Body of pancreas (tissue), 4 donors: ENCODE data around the gene TEAD1. TPM values are rescaled to one million over a fixed set of nuclear protein-coding genes. Genes with fewer than 3 reads are reported as not detected.

Source experiments
- ATAC-seq: fragments of 150-250 bp; one replicate; pipeline ENCODE4 v1.9.1; 2016
- DNase-seq, 4 donors: peaks; one replicate each; pipeline ENCODE4 v3.0.0-alpha.2; 2019
- H3K27ac ChIP-seq, 4 donors: fragments of 200-600 bp; sonication (generic); 1 replicate in 3 of 4; 2 replicates in 1 of 4; pipeline versions ENCODE4 v1.5.1 to v1.6.1; 2016 to 2019; ENCODE audit warnings: mild to moderate bottlenecking in 1 of 4, mixed read lengths in 1 of 4, moderate library complexity in 1 of 4
- H3K27me3 ChIP-seq, 2 donors: fragments of 200-600 bp; sonication (generic); one replicate each; pipeline ENCODE4 v1.6.0; 2016; ENCODE audit warnings: mild to moderate bottlenecking in 1 of 2
- H3K36me3 ChIP-seq, 2 donors: fragments of 200-600 bp; sonication (generic); replicated peaks in 1 of 2; 2 replicates each; pipeline ENCODE4 v1.5.1; 2016; ENCODE audit warnings: low read depth in 2 of 2; ENCODE audit not compliant: insufficient read depth in 1 of 2
- H3K4me1 ChIP-seq: fragments of 200-600 bp; sonication (generic); one replicate; pipeline ENCODE4 v1.6.0; 2016
- H3K4me3 ChIP-seq, 2 donors: fragments of 200-600 bp; sonication (generic); 1 replicate in 1 of 2; 2 replicates in 1 of 2; pipeline ENCODE4 v1.5.1; 2016 to 2019
- H3K9me3 ChIP-seq, 3 donors: fragments of 200-600 bp; sonication (generic); 1 replicate in 2 of 3; 2 replicates in 1 of 3; pipeline ENCODE4 v1.5.1; 2016
- CTCF ChIP-seq, 7 experiments: fragments of 450-650 bp in 4 of 7; fragments of 200-600 bp in 3 of 7; sonication (generic) in 3 of 7; IDR thresholded peaks; one replicate each; pipeline ENCODE4 v1.5.1; 2016 to 2019; ENCODE audit warnings: antibody characterized with exemption in 7 of 7
- POLR2A ChIP-seq, 3 donors: fragments of 450-650 bp; IDR thresholded peaks; one replicate each; pipeline ENCODE4 v1.6.1; 2016; ENCODE audit warnings: antibody characterized with exemption in 3 of 3, mild to moderate bottlenecking in 2 of 3
- WGBS, 2 donors: methylation state at CpG; one replicate each; pipeline ENCODE4 v1.1.5; 2017; 5-methylcytosine and 5-hydroxymethylcytosine counted together
- intact Hi-C: fragments of 100-400 bp; cut with DNase I; formaldehyde crosslinking; loops from one replicate; pipeline ENCODE4 v1.15.1; 2023
- total RNA-seq, 2 donors: library from RNA; depleted of rRNA; stranded (reverse); fragments of >200 nt; gene quantifications; one replicate each; pipeline ENCODE4 v1.1.0, GENCODE V29; 2016

Gene TEAD1
- total RNA-seq, 2 donors from 2014 or later: 36.9 to 55.0 TPM

- TF ChIP-seq POLR2A (IDR thresholded peaks at IDR 0.05): no peak
- Histone ChIP-seq H3K9me3 (no peaks in the 10 kb centered on the region), H3K4me3 (no peak overlapping the region), H3K4me1 (peaks cover 68% of the 10 kb centered on the region), H3K27me3 (no peaks in the 10 kb centered on the region), H3K27ac (peak overlapping the region in 1 of 4 donors; percentile 36), H3K36me3 (no peaks in the 10 kb centered on the region)
- ATAC-seq: no peak
- peak in 2 of 4 donors; percentile 47 to 55 for DNase-seq
- WGBS, 2 donors: 71 to 82% methylated on average over 2 of the region's 2 CpGs
- intact Hi-C loops: no loop called here
These were observed 131.9 kb downstream of the TEAD1 start for GRCh38 chr11:12806113-12806512.

- Histone ChIP-seq H3K9me3 (no peaks in the 10 kb centered on the region), H3K4me3 (no peak overlapping the region), H3K27me3 (no peaks in the 10 kb centered on the region), H3K4me1 (peaks cover 53% of the 10 kb centered on the region), H3K27ac (peak overlapping the region in 2 of 4 donors; percentile 4 to 11), H3K36me3 (no peaks in the 10 kb centered on the region)
- TF ChIP-seq CTCF (IDR thresholded peaks at IDR 0.05) (no peak), POLR2A (IDR thresholded peaks at IDR 0.05) (no peak)
- DNase-seq (no peak), ATAC-seq (no peak)
- intact Hi-C loops: no loop called here
- 74 to 76% methylated on average over 6 of the region's 6 CpGs for WGBS, 2 donors
These were observed 133.4 kb downstream of the TEAD1 start for GRCh38 chr11:12807621-12808020.

- 74 to 87% methylated on average over 1 of the region's 1 CpG for WGBS, 2 donors
- H3K4me1 ChIP-seq: peaks cover 44% of the 10 kb centered on the region
- H3K9me3 ChIP-seq: no peaks in the 10 kb centered on the region
- intact Hi-C loops: no loop called here
- DNase-seq: no peak
- H3K27me3 ChIP-seq: no peaks in the 10 kb centered on the region
- no peak overlapping the region for H3K4me3 ChIP-seq
- no peak for ATAC-seq
- TF ChIP-seq CTCF (IDR thresholded peaks at IDR 0.05) (no peak), POLR2A (IDR thresholded peaks at IDR 0.05) (no peak)
- H3K36me3 ChIP-seq: no peaks in the 10 kb centered on the region
- no peak overlapping the region for H3K27ac ChIP-seq
These were observed 134.3 kb downstream of the TEAD1 start for GRCh38 chr11:12808519-12808918.

GRCh38 chr11:12809364-12809763 lies 135.1 kb downstream of the TEAD1 start:
- intact Hi-C loops: no loop called here
- 87 to 94% methylated on average over 3 of the region's 3 CpGs for WGBS, 2 donors
- ATAC-seq: no peak
- no peak for DNase-seq
- H3K27ac ChIP-seq: no peak overlapping the region
- no peaks in the 10 kb centered on the region for H3K9me3 ChIP-seq
- H3K36me3 ChIP-seq: no peaks in the 10 kb centered on the region
- H3K27me3 ChIP-seq: no peaks in the 10 kb centered on the region
- H3K4me1 ChIP-seq: peaks cover 41% of the 10 kb centered on the region
- no peak overlapping the region for H3K4me3 ChIP-seq
- no peak for TF ChIP-seq CTCF (IDR thresholded peaks at IDR 0.05)
- no peak for TF ChIP-seq POLR2A (IDR thresholded peaks at IDR 0.05)

GRCh38 chr11:12809864-12810567 lies 135.8 kb downstream of the TEAD1 start:
- Histone ChIP-seq H3K4me3 (no peak overlapping the region), H3K27me3 (no peaks in the 10 kb centered on the region), H3K4me1 (peaks cover 40% of the 10 kb centered on the region), H3K27ac (no peak overlapping the region), H3K36me3 (no peaks in the 10 kb centered on the region), H3K9me3 (no peaks in the 10 kb centered on the region)
- DNase-seq (peak in 1 of 4 donors; percentile 45), ATAC-seq (no peak)
- peak in 1 of 7 experiments; percentile 6 for TF ChIP-seq CTCF (IDR thresholded peaks at IDR 0.05)
- no peak for TF ChIP-seq POLR2A (IDR thresholded peaks at IDR 0.05)
- intact Hi-C loops: no loop called here
- 76 to 85% methylated on average over 12 of the region's 12 CpGs for WGBS, 2 donors
